ENCODE data around the gene FLNB.

FLNB gene

DNA sequence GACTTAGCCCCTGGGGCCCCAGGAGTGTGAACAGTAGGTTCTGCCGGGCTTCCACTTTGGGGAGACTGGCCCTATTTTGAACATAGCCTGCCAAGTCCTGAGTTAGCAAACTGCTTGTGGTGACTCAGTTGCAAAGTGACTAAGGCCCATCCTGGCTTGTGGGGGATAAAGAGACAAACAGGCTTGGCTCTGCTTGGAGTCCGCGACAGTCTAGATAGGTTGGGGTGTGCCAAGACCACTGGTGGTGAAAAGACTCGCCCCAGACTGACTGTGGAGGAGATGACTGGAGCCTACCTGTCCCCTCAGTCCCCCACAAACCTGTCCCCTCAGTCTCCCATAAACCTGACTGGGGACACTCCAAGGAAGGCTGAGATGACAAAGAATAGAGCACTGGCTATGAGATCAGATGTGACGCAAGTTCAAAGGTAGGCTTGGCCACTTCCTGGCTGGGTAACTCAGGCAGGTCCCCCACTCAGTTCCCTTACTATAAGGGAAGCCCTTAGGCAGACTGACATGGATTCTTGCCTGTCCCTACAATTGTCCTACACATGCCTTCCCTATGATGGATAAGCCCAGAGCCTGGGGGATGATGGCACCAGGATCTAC lies 198.3 kb downstream of the FLNB start:
- no peak for DNase-seq (ENCODE audit: low read depth)

- no peak for DNase-seq (ENCODE audit: low read depth)
Observed at GRCh38 chr3:58207954-58208353, 199.7 kb downstream of the FLNB start.

GRCh38 chr3:58209933-58210332 lies 201.7 kb downstream of the FLNB start:
- DNase-seq (ENCODE audit: low read depth) = no peak

- no peak for DNase-seq (ENCODE audit: low read depth)
Observed at GRCh38 chr3:58210761-58211460, 202.7 kb downstream of the FLNB start, which contains the start of gene DNASE1L3. Gene DNASE1L3 (minus strand): TSS chr3:58210972. CDS start chr3:58210906, 66 bp downstream.

DNA sequence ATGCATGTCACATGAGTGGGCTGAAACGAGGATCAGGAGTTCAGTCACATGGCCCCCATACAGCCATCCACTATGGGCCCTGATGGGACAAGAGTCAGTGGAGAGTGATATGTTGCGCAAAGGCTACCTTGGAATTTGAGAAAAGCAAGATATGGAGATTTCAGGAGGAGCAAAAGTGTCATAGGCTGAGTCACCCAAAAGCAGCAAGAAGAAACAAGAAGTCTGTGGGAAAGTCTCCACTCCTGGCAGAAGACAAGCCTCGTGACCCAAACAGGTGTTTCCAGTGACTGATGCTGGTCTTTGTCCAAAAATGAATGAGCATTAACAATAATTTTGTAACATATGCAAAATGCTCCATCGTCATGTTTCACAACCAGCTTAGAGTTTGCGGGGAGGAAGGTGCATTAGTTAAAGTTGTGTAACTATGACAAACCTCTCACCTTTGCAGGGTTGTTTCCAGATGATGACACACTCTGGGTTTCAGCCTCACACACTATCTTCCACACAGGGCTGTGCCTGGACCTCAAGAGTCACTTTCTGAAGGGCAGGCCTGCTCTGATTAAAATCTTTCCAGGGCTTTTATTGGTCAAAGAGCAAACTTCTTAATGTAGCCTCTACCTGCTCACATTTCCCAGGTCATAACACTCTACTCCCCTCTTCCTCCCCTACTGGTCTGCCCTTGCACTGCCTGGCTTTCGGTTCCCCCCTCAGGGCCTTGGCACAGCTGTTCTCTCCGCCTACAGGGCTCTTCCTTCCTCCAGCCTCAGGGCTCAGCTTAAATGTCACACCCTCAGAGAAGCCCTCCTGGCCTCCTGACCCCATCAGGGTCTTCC lies 206.5 kb downstream of the FLNB start:
- peak; percentile 19 for DNase-seq (ENCODE audit: low read depth)

DNA sequence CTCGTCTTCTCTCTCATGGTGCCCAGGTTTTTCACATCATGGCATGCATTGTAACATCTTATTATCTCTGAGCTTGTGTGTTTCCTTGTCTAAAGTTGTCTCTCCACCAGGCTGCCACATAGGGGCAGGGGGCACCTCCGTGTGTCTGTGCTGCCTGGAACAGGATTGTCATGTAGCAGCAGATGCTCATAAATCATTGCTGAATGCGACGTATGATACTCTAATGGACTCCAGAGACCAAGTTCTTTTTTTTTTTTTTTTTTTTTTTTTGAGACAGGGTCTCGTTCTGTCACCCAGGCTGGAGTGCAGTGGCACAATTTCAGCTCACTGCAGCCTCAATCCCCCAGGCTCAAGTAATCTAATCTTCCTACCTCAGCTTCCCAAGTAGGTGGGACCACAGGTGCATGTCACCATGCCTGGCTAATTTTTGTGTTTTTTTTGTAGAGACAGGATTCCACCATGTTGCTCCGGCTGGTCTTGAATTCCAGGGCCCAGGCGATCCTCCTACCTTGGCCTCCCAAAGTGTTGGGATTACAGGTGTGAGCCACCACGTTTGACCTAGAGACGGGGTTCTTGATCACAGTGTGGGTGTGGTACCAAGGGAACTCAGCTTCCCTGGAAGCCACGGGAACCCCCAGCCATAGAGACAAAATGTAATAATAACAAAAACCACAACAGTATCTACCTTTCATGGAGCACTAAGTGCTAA lies 207.2 kb downstream of the FLNB start:
- no peak for DNase-seq (ENCODE audit: low read depth)

DNA sequence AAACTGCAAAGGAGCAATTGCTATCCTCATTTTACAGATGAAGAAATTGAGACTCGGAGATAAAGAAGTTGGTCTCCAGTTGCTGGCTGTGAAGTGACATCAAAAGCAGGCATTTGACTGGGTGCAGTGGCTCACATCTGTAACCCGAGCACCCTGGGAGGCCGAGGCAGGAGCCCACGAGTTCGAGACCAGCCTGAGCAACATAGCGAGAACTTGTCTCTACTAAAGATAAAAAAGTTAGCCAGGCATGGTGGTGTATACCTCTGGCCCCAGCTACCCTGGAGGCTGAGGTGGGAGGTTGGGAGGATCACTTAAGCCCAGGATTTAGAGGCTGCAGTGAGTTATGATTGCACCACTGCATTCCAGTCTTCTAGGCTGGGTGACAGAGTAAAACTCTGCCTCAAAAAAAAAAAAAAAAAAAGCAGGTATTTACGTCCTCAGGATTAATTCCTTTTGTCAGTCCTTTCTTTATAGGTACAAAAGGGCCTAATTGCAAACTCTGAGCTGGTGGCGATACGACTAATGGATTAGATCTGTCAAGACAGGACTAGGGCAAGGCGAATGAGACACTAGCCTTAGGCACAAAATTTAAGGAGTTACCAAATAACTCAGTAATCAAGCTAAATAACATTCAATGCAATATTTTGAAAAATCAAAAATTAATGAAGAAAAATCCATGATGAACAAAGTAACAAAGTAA lies 208.4 kb downstream of the FLNB start:
- DNase-seq (ENCODE audit: low read depth) = no peak

DNA sequence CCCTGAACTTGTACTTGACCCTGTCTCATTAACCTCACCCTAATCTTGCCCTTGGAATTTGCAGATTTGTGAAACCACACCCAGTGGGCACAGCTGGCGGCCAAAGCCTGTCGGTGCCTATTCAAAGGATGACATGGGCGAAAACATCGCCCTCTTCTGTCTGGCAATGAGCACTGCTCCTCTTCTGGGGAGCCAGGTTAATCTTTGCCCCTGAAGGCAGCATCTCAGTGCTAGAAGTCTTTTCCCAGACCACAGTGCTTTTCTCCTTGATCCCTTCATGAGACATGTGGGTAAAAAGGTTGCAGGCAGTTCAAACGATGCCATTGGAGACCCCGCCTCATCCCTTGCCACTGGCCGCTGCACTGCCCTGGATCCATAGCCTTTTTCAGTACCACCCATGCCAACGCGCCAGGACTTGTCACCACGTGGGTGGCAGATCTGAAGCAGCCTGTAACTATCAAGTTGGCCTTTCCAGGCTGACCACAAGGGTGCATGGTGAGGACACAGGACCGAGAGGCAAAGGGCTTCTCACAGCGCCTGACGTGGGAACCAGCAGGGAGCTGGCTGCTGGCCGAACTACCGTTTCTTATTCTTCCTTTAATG lies 209.1 kb downstream of the FLNB start:
- DNase-seq (ENCODE audit: low read depth) = peak; percentile 36

GRCh38 chr3:58218904-58219303 lies 210.7 kb downstream of the FLNB start:
- no peak for DNase-seq (ENCODE audit: low read depth)

All from stimulated activated CD8-positive, alpha-beta memory T cell treated with anti-CD3 and anti-CD28 coated beads, Interleukin-4, amount 100 ng/mL, for 24 hours (primary cell).